Hepatocyte (in vitro differentiated cells): ENCODE data around the gene OR4F15.

Experiments used
- EZH2 ChIP-seq: fragments of 200-600 bp; sonication (generic); IDR thresholded peaks from 2 replicates; pipeline ENCODE4 v1.6.1; 2016; ENCODE audit warnings: antibody characterized with exemption, mild to moderate bottlenecking, borderline replicate concordance
- EZH2phosphoT487 ChIP-seq: fragments of 200-600 bp; sonication (generic); IDR thresholded peaks from one replicate; pipeline ENCODE4 v1.6.1; 2018; ENCODE audit warnings: antibody characterized with exemption, mild to moderate bottlenecking, low read depth, moderate library complexity; ENCODE audit not compliant: unreplicated experiment, severe bottlenecking
- TF ChIP-seq, protein P1 (sequence below): fragments of 200-600 bp; sonication (generic); IDR thresholded peaks from 2 replicates; pipeline ENCODE4 v1.5.1; 2016; ENCODE audit warnings: antibody characterized with exemption, mild to moderate bottlenecking; ENCODE audit not compliant: poor library complexity

DNA sequence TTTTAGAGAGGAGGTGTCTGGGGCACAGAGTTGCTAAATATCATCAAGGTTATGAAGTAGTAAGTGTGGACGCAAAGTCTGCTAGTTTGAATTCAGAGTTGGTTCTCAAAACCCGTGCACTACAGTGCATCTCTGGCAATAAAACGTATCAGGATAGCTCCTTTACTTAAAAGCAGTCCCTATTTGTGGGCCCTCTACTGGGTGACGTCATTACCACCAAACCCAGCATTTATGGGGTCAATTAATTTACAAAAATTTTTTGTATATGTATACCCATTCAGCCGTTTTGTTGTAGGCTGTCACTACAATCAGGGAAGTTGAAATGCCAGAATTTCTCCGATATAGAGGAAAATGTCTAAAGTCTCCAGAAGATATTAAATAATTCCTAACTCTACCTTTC is 8.8 kb downstream of the OR4F15 start:
- TF ChIP-seq, protein P1, sequence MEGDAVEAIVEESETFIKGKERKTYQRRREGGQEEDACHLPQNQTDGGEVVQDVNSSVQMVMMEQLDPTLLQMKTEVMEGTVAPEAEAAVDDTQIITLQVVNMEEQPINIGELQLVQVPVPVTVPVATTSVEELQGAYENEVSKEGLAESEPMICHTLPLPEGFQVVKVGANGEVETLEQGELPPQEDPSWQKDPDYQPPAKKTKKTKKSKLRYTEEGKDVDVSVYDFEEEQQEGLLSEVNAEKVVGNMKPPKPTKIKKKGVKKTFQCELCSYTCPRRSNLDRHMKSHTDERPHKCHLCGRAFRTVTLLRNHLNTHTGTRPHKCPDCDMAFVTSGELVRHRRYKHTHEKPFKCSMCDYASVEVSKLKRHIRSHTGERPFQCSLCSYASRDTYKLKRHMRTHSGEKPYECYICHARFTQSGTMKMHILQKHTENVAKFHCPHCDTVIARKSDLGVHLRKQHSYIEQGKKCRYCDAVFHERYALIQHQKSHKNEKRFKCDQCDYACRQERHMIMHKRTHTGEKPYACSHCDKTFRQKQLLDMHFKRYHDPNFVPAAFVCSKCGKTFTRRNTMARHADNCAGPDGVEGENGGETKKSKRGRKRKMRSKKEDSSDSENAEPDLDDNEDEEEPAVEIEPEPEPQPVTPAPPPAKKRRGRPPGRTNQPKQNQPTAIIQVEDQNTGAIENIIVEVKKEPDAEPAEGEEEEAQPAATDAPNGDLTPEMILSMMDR: no peak
- TF ChIP-seq EZH2phosphoT487 (no peak), EZH2 (no peak)
